ENCODE results near the gene TRIP10.

TRIP10 gene

GRCh38 chr19:6729573-6730152, 9.8 kb upstream of the TRIP10 start:
- FAIRE-seq: no peak

- no peak for FAIRE-seq
Observed at GRCh38 chr19:6730153-6730804, 9.2 kb upstream of the TRIP10 start.

GRCh38 chr19:6730941-6731670, 8.4 kb upstream of the TRIP10 start:
- FAIRE-seq: no peak

GRCh38 chr19:6731822-6732221, 7.7 kb upstream of the TRIP10 start:
- no peak for FAIRE-seq

GRCh38 chr19:6732803-6733337, 6.6 kb upstream of the TRIP10 start:
- no peak for FAIRE-seq

- FAIRE-seq: no peak
Observed at GRCh38 chr19:6733338-6734095, 6.0 kb upstream of the TRIP10 start.

GRCh38 chr19:6734096-6734696, 5.3 kb upstream of the TRIP10 start:
- no peak for FAIRE-seq

GRCh38 chr19:6735181-6735911, 4.1 kb upstream of the TRIP10 start:
- no peak for FAIRE-seq

- peak; percentile 5 for FAIRE-seq
Observed at GRCh38 chr19:6736169-6736916, 3.1 kb upstream of the TRIP10 start.

- no peak for FAIRE-seq
Observed at GRCh38 chr19:6736917-6737283, 2.6 kb upstream of the TRIP10 start.

GRCh38 chr19:6737284-6737872, 2.1 kb upstream of the TRIP10 start, which contains the start of gene GPR108:
Gene GPR108, minus strand, starts transcription at chr19:6737580. Its CDS starts 4 bp downstream, at chr19:6737576.
- FAIRE-seq: no peak

GRCh38 chr19:6737873-6738786, 1.4 kb upstream of the TRIP10 start:
- peak; percentile 100 for FAIRE-seq

- no peak for FAIRE-seq
Observed at GRCh38 chr19:6738787-6739389, 592 bp upstream of the TRIP10 start.

GRCh38 chr19:6739883-6740588, 556 bp downstream of the TRIP10 start:
- no peak for FAIRE-seq

- FAIRE-seq: no peak
Observed at GRCh38 chr19:6740589-6741343, 1.3 kb downstream of the TRIP10 start.

- FAIRE-seq: no peak
Observed at GRCh38 chr19:6743066-6743465, 3.6 kb downstream of the TRIP10 start.

GRCh38 chr19:6743714-6744380, 4.4 kb downstream of the TRIP10 start:
- FAIRE-seq: no peak
